Stomach smooth muscle (tissue), 2 donors: Measurements from ENCODE around the gene STXBP3.
A peak's percentile ranks its signal among the peaks of the same experiment; 100 is the strongest.
"Not testable (repeated sequence)": the region's sequence is repeated elsewhere in the genome, so short reads cannot be mapped to it uniquely, and the experiment has no call there.

ENCODE experiments used
- H3K27ac ChIP-seq: one replicate; pipeline ENCODE4 v1.7.0; 2013; ENCODE audit warnings: mild to moderate bottlenecking, low read length, inconsistent platforms
- H3K27me3 ChIP-seq, 2 donors: one replicate each; pipeline ENCODE4 v1.7.0; 2013; ENCODE audit warnings: low read length in 2 of 2; ENCODE audit not compliant: insufficient read depth in 2 of 2, control insufficient read depth in 1 of 2
- H3K36me3 ChIP-seq, 2 donors: one replicate each; pipeline ENCODE4 v1.7.0; 2013; ENCODE audit warnings: low read length in 2 of 2; ENCODE audit not compliant: control insufficient read depth in 2 of 2, insufficient read depth in 2 of 2
- H3K4me1 ChIP-seq: one replicate; pipeline ENCODE4 v1.7.0; 2013; ENCODE audit warnings: low read length; ENCODE audit not compliant: control insufficient read depth, insufficient read depth
- H3K4me3 ChIP-seq, 2 donors: one replicate each; pipeline ENCODE4 v1.7.0; 2013; ENCODE audit warnings: low read length in 2 of 2
- H3K9ac ChIP-seq, 2 donors: one replicate each; pipeline ENCODE4 v1.7.0; 2013; ENCODE audit warnings: low read length in 2 of 2, mild to moderate bottlenecking in 1 of 2
- H3K9me3 ChIP-seq, 2 donors: one replicate each; pipeline ENCODE4 v1.7.0; 2013; ENCODE audit warnings: low read length in 2 of 2; ENCODE audit not compliant: control insufficient read depth in 2 of 2
- donor health status: healthy.
- donor health status: Pancreatic carcinoma.

The STXBP3 gene

GRCh38 chr1:108746382-108747170, at the start of gene STXBP3:
STXBP3 (plus strand) TSS chr1:108746674; CDS start chr1:108746738, 64 bp downstream.
- H3K4me3 ChIP-seq = peak within 1 kb of the TSS; percentile 89 to 95
- H3K9ac ChIP-seq = peak within 1 kb of the TSS; percentile 93 to 97
- peaks cover 0 to 2% of the 10 kb centered on the region in 2 donors for H3K27me3 ChIP-seq
- peak within 1 kb of the TSS; percentile 97 for H3K27ac ChIP-seq
- H3K4me1 ChIP-seq = no peaks in the 10 kb centered on the region
- peaks cover 0 to 3% of the 10 kb centered on the region in 2 donors for H3K36me3 ChIP-seq
- H3K9me3 ChIP-seq = no peaks in the 10 kb centered on the region

GRCh38 chr1:108699375-108700332, 46.8 kb upstream of the STXBP3 start:
- peaks cover 22 to 45% of the 10 kb centered on the region in 2 donors for H3K36me3 ChIP-seq
- H3K27me3 ChIP-seq = no peaks in the 10 kb centered on the region

GRCh38 chr1:108701176-108701849, 45.2 kb upstream of the STXBP3 start:
- Histone ChIP-seq H3K9ac (no peak overlapping the region), H3K4me3 (no peak overlapping the region), H3K36me3 (peaks cover 22 to 37% of the 10 kb centered on the region in 2 donors), H3K4me1 (no peaks in the 10 kb centered on the region), H3K9me3 (no peaks in the 10 kb centered on the region), H3K27me3 (no peaks in the 10 kb centered on the region), H3K27ac (no peak overlapping the region)

More at GRCh38 chr1:108699375-108700332, 46.8 kb upstream of the STXBP3 start:
- H3K27ac ChIP-seq = no peak overlapping the region
- H3K4me3 ChIP-seq = no peak overlapping the region
- no peaks in the 10 kb centered on the region for H3K9me3 ChIP-seq
- H3K4me1 ChIP-seq = peaks cover 3% of the 10 kb centered on the region
- no peak overlapping the region for H3K9ac ChIP-seq

GRCh38 chr1:108702109-108702508, 44.4 kb upstream of the STXBP3 start:
- H3K9me3 ChIP-seq, H3K27ac ChIP-seq, H3K9ac ChIP-seq, H3K27me3 ChIP-seq, H3K4me1 ChIP-seq, H3K4me3 ChIP-seq: not testable (repeated sequence)
- H3K36me3 ChIP-seq = peaks cover 15 to 31% of the 10 kb centered on the region in 2 donors

GRCh38 chr1:108703939-108704338, 42.5 kb upstream of the STXBP3 start:
- H3K27me3 ChIP-seq = no peaks in the 10 kb centered on the region
- H3K4me1 ChIP-seq = no peaks in the 10 kb centered on the region
- H3K27ac ChIP-seq = no peak overlapping the region
- no peak overlapping the region for H3K4me3 ChIP-seq
- peaks cover 10 to 15% of the 10 kb centered on the region in 2 donors for H3K36me3 ChIP-seq
- no peaks in the 10 kb centered on the region for H3K9me3 ChIP-seq
- H3K9ac ChIP-seq = no peak overlapping the region

GRCh38 chr1:108704496-108704895, 42.0 kb upstream of the STXBP3 start:
- H3K27me3 ChIP-seq = no peaks in the 10 kb centered on the region
- no peak overlapping the region for H3K4me3 ChIP-seq
- no peak overlapping the region for H3K9ac ChIP-seq
- peaks cover 6 to 10% of the 10 kb centered on the region in 2 donors for H3K36me3 ChIP-seq
- no peaks in the 10 kb centered on the region for H3K9me3 ChIP-seq
- H3K4me1 ChIP-seq = no peaks in the 10 kb centered on the region
- no peak overlapping the region for H3K27ac ChIP-seq

GRCh38 chr1:108706643-108707042, 39.8 kb upstream of the STXBP3 start:
- H3K27me3 ChIP-seq = no peaks in the 10 kb centered on the region
- H3K9ac ChIP-seq = no peak overlapping the region
- no peak overlapping the region for H3K27ac ChIP-seq
- no peaks in the 10 kb centered on the region for H3K4me1 ChIP-seq
- no peak overlapping the region for H3K4me3 ChIP-seq
- no peaks in the 10 kb centered on the region for H3K36me3 ChIP-seq
- H3K9me3 ChIP-seq = no peaks in the 10 kb centered on the region

GRCh38 chr1:108708691-108709660, 37.5 kb upstream of the STXBP3 start:
- Histone ChIP-seq H3K9me3 (no peaks in the 10 kb centered on the region), H3K27me3 (no peaks in the 10 kb centered on the region), H3K27ac (no peak overlapping the region), H3K36me3 (no peaks in the 10 kb centered on the region), H3K9ac (no peak overlapping the region), H3K4me3 (no peak overlapping the region), H3K4me1 (no peaks in the 10 kb centered on the region)

- Histone ChIP-seq H3K9ac (no peak within 1 kb of the TSS), H3K4me3 (no peak within 1 kb of the TSS), H3K36me3 (no peaks in the 10 kb centered on the region), H3K4me1 (no peaks in the 10 kb centered on the region), H3K27ac (no peak within 1 kb of the TSS), H3K27me3 (no peaks in the 10 kb centered on the region), H3K9me3 (no peaks in the 10 kb centered on the region)
These were observed 33.8 kb upstream of the STXBP3 start, which contains the start of gene FNDC7 for GRCh38 chr1:108712606-108713150. FNDC7 (plus strand) TSS chr1:108712908; CDS start chr1:108712934, 26 bp downstream.
